Measurements from ENCODE around the gene GUCY1A1.

GUCY1A1 gene

DNA sequence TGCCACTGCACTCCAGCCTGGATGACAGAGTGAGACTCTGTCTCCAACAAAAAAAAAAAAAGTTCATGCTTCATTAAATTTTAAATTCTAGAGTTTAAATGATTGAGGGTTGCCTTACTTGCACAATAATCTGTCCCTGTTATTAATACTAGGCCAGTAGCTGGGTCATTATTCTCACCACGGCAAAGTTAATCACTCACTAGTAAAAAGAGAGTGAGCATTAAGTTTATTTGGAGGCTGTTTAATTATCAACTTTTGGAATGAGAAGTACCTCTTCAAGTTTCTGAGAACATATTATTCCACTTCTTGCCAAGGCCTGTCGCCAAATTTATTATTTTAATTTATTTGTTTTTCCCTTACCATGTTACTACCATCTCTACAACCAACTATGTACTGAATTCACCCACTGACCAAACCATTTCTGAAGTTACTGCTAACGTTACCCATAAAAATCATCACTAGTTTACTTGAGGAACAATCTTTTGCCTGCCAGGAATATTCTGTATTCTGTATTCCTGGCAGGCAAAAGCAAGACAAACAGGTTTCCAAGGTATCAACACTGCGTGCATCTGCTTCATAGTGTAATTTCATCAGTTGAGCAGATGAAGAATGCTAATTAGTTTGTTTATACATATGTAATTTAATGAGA lies 26.5 kb downstream of the GUCY1A1 start:
- no peak for DNase-seq (ENCODE audit: low read depth in 2 of 2)

DNA sequence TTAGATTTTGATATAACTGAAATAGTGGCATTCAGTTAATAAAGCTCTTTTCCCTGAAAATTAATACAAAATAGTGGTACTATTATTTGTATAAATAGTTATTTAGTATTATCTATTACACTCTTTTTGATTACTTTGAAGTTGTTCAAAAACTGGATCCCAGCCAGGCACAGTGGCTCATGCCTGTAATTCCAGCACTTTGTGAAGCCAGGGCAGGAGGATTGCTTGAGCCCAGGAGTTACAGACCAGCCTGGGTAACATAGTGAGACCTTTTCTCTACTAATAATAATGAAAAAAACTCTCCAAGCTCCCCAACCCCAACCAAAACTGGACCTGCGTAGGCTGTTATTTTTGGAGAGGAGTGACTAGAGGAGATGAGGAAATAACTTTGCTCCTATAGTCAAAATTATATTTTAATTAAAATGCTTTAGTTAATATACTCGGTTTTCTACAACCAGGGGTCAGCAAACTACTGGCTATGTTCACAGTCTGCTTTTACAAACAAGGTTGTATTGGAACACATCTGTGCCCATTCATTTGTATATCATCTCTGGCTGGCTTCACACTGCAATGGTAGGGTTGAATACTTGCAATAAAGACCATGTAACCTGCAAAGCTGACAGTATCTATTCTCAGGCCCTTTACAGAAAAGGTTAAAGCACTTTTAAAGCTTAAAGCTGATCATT lies 27.6 kb downstream of the GUCY1A1 start:
- no peak for DNase-seq (ENCODE audit: low read depth in 2 of 2)

DNA sequence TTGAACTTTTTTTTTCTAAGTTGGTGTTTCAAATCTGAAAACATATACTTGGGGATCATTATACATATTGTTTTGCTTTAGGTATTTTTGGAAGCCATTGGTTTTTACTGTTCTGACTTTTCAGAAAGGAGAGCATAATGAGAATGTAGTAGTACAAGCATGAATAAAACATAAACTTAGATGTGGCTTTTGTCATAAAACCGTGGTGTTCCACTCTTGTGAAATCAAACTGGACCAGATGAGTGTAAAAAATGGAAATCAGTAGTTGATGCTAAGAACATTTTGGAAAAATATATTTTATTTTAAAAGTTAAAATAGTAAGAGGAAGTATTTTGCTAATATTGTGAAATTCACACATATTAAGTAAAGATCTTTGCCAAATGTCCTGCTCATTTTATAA lies 29.6 kb downstream of the GUCY1A1 start:
- DNase-seq (ENCODE audit: low read depth in 2 of 2), result no peak

DNA sequence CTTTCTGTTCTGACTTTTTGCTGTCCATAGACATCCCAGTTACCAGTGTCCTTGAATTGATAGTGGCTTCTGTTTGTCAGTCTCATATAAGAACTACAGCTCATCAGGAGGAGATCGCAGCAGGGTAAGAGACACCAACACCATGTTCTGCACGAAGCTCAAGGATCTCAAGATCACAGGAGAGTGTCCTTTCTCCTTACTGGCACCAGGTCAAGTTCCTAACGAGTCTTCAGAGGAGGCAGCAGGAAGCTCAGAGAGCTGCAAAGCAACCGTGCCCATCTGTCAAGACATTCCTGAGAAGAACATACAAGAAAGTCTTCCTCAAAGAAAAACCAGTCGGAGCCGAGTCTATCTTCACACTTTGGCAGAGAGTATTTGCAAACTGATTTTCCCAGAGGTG lies 30.1 kb downstream of the GUCY1A1 start:
- no peak for DNase-seq (ENCODE audit: low read depth in 2 of 2)

DNA sequence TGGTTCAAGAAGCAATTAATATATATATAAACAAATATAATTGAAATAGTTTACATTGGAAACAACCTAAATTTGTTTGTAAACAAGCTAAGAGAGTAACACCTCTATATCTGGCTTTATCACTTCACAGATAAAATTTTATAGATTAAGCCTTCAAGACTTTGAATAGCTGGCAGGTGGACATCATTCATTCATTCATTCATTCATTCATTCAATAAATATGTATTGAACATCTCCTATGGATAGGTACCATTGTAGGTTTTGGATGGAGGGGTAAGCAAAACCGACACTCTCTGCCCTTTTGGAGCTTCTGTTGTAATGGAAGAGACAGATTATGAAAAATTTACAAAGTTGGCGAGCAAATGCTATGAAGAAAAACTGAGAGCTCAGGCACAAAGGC lies 35.2 kb downstream of the GUCY1A1 start:
- DNase-seq (ENCODE audit: low read depth in 2 of 2), result no peak

DNA sequence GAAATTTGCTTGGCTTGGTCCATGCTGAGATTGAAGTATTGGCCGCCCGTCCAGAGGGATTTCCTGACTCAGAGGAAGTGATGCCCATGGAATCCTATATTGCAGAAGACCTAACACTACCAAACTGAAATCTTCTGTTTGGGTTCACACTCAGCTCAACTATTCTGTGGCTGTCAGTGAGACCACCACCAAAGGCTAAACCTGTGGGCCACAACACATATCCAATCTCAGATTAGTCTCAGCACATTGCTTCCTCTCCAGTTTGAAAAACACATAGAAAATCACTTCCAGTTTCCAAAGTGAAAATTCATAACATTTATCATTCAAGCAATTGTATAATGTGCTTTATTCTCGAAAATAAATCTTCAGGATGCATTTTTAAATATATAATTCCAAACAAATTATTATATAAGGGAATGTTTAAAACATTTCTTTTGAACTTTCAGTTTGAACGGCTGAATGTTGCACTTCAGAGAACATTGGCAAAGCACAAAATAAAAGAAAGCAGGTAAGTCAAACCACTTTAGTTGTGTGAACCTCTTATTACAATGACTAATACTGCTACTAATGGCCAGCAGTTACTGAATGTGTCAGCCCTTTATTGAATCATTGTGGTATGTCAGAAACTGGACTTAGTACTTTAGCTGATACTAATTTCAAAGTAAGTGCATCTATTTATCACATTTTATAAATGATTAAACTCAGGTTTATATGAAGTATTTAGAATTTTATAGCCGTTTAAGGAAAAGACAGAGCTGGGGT lies 37.0 kb downstream of the GUCY1A1 start:
- DNase-seq (ENCODE audit: low read depth in 2 of 2), result no peak

DNA sequence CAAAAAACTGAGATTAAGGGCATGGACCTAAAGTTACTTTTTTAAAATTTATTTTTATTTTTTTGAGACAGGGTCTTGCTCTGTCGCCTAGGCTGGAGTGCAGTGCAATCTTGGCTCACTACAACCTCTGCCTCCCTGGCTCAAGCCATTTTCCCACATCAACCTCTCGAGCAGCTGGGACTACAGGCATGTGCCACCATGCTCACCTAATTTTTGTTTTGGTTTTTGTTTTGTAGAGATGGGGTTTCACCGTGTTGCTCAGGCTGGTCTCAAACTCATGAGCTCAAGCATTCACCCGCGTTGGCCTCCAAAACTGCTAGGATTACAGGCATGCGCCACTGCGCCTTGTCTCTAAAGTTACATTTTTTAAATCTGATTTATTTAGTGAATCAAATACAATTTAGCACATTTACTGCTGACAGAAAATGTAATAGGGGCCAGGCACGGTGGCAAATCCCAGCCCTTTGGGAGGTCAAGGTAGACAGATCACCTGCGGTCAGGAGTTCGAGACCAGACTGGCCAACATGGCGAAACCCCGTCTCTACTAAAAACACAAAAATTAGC lies 38.3 kb downstream of the GUCY1A1 start:
- DNase-seq (ENCODE audit: low read depth in 2 of 2), result no peak

DNA sequence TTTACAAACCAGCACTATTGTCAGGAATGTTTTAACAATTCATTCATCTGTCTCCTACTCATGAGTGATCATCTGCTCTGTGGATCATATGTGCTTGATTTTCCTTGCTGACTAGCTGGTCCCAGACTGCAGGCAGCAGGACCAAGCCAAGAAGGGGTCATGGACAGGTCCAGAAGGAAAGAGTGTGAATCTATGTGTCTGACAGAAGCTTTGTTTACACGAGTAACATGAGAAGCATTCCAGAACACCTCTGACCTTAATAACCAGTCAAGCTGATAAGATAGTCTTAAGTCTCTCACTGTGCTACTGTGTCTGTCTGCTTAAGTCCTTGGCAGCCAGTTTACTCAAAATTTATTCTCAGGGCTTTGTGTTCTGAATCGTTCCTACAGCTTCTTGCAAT lies 39.0 kb downstream of the GUCY1A1 start:
- no peak for DNase-seq (ENCODE audit: low read depth in 2 of 2)

DNA sequence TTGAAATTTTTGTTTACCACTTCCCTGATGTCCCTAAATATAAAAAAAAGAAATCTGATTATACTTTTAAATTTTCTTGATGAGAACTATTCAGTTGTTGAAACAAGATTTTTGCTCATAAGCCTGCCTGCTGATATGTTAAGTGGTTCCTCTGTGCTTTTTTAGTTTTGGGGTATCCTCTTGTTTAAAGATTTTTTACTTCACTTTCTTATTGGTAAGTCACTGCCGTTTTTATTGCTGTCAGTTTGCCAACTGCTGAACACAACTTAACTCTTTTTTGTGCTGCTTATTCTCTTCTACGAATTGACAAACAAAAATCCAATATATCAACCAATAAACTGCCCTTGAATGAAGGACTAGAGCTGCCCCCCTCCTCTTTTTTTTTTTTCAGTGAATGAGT lies 39.5 kb downstream of the GUCY1A1 start:
- no peak for DNase-seq (ENCODE audit: low read depth in 2 of 2)

DNA sequence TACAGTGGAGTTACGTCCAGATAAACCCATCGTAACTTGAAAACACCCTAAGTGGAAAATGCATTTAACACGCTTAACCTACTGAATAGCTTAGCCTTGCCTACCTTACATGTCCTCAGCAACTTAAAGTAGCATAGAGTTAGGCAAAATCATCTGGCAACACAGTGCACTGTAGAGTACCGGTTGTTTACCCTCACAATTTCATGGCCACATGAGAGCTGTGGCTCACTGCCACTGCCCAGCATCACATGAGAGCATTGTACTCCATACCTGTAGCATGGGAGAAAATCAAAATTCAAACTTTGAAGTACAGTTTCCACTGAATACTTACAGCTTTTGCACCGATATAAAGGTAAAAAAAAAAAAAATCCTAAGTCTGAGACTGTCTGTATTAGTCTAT lies 40.6 kb downstream of the GUCY1A1 start:
- DNase-seq (ENCODE audit: low read depth in 2 of 2), result no peak

DNA sequence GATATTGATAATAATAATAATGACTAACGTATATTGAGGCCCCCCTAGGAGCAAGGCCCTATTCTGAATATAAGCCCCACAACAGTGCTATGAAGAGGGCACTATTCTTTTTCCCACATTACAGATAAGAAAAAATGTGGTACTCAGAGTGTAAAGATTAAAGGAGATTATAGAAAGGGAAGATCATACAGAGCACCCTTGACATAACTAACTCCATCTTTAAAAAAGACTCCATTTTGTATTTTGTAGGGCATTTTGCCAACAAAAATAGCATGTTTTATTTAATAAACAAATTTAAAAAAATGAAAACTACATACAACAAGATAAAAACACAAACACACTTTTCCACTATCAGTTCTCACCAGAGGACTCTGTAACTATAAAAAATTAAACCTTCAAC lies 42.1 kb downstream of the GUCY1A1 start:
- no peak for DNase-seq (ENCODE audit: low read depth in 2 of 2)

DNA sequence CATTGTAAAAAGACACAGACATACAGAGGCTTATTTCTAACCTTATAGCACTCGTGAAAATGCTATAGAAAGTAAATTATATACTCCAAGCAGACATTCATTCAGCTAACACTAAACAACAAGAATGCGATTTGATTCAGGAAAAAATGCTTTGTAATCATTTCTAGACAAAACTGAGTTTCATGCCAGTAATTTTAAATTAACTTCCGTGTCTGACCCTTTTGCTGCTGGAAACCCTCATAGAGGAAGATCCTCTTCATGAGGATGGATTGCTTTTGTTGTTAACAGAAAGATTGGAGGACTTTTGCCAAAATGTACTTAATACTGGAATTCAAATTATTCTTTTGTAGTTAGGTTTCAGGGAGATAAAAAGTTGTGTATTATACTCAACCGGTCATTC lies 43.3 kb downstream of the GUCY1A1 start:
- DNase-seq (ENCODE audit: low read depth in 2 of 2), result no peak

DNA sequence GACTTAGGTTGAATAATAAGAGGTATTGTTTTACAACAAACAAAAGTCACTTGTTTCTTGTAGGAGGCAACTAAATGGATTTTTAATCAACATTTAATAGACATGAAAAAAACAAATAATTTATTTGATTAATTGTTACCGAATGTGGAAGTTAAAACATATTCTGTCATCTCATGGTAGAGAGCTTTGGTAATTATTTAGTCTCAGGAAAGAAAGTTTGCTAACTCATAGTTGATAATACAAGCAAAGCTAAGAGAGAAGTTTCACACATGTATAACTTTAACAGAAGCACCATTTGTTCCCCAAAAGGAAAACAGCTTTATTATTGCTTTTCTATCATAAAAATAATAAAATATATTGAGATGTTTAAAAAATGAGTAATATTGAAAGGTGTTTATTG lies 44.9 kb downstream of the GUCY1A1 start:
- no peak for DNase-seq (ENCODE audit: low read depth in 2 of 2)

DNA sequence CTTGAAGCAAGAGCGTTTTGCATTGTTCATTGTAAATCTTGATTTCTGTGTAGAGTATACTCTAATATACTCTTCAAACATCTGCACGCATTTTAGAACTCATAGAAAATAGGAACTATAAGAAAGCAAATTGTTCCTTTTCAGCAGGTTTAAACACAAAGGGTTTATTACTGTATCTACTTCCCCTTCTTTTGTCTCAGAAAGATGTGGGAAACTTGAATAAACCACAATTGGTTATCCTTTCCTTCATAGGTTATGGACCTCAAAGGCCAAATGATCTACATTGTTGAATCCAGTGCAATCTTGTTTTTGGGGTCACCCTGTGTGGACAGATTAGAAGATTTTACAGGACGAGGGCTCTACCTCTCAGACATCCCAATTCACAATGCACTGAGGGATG lies 46.2 kb downstream of the GUCY1A1 start:
- no peak for DNase-seq (ENCODE audit: low read depth in 2 of 2)

DNA sequence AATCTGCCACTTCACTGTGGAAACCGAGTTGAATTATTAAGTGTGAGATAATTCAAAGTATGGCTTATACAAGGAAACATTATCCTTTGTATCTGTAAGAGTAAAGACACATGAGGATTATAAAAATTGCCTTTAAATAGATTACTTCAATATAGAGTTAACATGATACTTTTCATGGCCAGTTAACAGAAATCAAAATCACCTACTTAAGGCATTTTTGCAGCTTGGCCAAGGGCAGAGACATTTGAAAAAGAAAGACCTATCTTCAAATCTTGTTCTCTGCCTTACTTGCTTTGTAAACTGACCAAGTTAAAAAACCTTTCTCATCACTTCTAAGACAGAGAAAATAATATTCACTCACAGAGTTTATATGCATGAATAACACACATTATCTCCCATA lies 47.3 kb downstream of the GUCY1A1 start:
- DNase-seq (ENCODE audit: low read depth in 2 of 2), result no peak

DNA sequence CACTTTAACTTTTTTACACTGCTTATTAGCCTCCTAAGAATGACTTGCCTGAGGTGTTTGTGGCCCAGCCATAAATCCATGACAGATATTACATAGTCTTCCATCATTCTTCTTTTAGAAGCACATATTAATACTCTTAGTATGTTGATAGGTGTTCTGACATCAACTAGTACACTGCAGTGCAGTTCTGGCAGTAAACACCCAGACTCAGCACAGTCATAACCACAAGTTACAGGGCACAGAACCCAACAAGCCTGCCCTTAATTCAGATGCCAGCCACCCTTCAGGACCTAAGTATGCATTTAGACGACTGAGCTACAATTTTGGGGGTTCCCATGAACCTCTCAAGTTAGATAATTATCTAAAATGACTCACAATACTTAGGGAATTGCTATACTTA lies 55.7 kb downstream of the GUCY1A1 start:
- DNase-seq (ENCODE audit: low read depth in 2 of 2), result no peak

DNA sequence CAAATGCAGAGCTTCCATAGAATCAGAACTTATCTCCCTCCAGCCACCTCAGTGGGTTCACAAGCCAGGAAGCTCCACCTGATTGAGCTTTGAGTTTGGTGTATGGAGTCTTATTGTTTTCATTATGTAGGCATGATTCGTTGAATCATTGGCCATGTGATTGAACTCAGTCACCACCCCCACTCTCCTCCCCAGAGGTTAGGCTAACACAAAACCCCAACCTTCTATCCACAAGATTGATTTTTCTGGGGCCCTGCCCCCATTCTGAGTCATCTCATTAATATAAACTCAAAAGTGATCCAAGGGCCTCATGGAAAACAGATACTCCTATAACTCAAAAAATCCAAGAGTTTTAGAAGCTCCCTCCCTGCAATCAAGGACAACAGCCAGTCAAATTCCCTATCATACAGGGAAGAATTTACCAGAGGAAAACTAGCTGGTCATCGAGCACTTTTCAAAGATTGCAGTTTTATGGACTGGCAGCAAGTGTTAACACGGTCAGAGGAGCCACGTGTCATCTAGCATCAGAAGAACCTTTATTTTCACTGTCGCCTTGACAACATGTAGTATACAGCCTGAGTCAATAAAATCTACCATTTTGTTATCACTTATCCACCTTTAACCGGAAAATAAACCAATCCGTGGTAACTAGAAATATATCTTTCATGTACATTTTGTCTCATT lies 56.3 kb downstream of the GUCY1A1 start:
- DNase-seq (ENCODE audit: low read depth in 2 of 2), result no peak

DNA sequence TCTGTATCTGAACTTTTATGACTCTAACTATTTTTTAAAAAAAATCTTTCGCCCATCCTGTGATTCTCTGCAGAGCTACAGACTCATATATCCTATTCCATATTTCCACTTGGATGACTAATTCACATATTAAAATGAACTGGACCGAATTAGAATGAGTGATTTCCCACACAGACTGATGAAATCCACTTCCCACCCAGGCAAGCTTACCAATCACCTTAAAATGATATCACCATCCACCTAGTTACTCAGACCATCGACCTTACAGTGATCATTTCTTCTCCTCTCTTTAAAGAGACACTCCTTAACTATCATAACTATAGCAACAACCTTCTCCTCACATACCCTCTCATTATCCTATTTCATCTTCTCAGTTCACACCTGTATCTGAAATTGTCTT lies 58.1 kb downstream of the GUCY1A1 start:
- no peak for DNase-seq (ENCODE audit: low read depth in 2 of 2)

DNA sequence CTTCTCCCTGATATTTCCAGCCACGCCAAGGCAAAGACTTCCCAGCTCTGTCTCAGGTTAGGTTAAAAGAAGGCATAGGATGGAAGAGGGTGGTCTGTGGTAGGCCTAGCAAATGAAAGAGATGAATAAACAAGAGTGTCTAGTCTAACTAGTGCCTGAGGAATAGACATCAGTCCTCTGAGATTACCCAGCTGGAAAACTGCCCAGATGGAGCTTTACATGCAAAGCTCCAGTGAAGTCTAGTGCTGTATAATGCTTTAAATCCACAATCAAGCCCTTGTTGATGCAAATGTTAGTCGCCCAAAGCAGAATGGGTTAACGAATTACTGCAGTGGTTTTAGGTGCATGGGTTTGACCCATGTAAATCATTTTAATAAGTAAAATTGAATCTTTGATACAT lies 67.4 kb downstream of the GUCY1A1 start:
- no peak for DNase-seq (ENCODE audit: low read depth in 2 of 2)

DNA sequence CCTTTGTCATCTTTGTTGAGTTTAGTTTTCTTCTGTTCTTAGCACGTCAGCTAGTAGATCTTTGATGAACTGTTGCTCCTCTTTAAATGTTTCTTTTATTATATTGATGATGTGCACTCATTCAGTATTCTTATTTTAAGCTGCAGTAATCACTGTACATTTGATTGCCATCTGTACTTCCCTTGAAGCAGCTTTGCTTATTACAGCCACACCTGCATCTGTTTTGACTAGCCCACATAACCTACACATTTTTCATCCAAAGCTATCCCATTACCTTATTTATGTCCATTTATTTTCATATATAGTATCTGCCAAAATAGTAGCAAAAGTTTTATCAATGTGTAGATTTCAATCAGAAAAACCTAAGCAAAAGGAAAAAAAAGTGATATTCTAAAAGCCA lies 68.3 kb downstream of the GUCY1A1 start:
- no peak for DNase-seq (ENCODE audit: low read depth in 2 of 2)

DNA sequence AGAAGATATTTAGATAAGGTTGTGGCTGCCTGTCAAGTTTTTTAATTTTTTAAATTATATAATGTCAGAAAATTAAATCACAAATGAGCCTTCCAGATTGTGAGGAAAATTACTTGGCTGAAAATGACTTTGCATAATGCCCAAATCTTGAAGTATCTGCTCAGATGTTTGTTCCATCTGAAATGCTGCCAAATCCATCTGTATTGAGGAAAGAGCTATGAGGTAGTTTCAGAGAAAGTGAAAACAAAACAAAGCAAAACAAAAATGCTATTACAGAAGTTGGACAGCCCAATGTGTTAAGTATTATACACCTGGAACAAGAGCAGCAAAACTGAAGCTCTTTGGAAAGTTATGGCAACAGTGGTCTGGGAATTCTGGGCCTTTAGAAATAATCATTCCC lies 68.8 kb downstream of the GUCY1A1 start:
- no peak for DNase-seq (ENCODE audit: low read depth in 2 of 2)

DNA sequence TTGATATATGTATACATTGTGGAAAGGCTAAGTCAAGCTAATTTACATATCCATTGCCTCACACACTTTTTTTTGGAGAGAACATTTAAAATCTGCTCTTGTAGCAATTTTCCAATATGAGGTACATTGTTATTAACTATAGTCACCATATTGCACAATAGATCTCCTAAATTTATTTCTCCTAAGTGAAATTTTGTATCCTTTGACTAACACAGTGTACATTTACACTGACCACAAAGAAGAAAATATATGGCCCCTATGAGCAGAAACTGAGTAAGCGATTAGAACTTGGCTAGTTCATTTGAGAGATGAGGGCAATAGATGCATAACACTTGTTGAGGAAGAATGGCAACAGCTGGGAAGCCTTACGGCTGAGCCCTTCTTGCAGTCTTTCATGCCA lies 71.9 kb downstream of the GUCY1A1 start:
- no peak for DNase-seq (ENCODE audit: low read depth in 2 of 2)

Measured in stimulated activated CD8-positive, alpha-beta memory T cell treated with anti-CD3 and anti-CD28 coated beads, Interleukin-7, amount 100 ng/mL, for 4 hours (primary cell).